H1 (cell line): ENCODE measurements around the gene DENND6B. TPM values are rescaled to one million over a fixed set of nuclear protein-coding genes. Genes with fewer than 3 reads are reported as not detected.

Experiments
- HDAC2 ChIP-seq, 2 experiments: fragments of 300-600 bp in 1 of 2; sonication (generic) in 1 of 2; IDR thresholded peaks; 2 replicates each; pipeline ENCODE4 v1.6.1; 2011 to 2012; ENCODE audit warnings: low read depth in 2 of 2, low read length in 2 of 2, mild to moderate bottlenecking in 2 of 2, moderate library complexity in 2 of 2, borderline replicate concordance in 1 of 2, inconsistent platforms in 1 of 2
- SIX5 ChIP-seq: IDR thresholded peaks from 2 replicates; pipeline ENCODE4 v1.6.1; 2011; ENCODE audit warnings: mild to moderate bottlenecking, low read depth, low read length
- polyA plus RNA-seq, 7 experiments: library from polyadenylated mRNA; depleted of rRNA in 3 of 7; stranded (reverse) in 5 of 7; unstranded in 2 of 7; fragments of >200 nt in 5 of 7; fragments of 200-250 nt in 2 of 7; gene quantifications; 1 replicate in 5 of 7; 2 replicates in 1 of 7; 4 replicates in 1 of 7; pipeline versions ENCODE4 v1.2.1 to v1.2.3, GENCODE V29; 2011 to 2013; ENCODE audit warnings: missing spikeins in 2 of 7, mixed read lengths in 2 of 7
- total RNA-seq: library from RNA; stranded (reverse); fragmentation: NEBNext Ultra II Directional; extraction: Animal tissue kit (Norgen Biotek cat#: 25700); gene quantifications from 2 replicates; pipeline ENCODE4 v1.2.1, GENCODE V29; 2021

Gene DENND6B
- total and polyA plus RNA-seq, 2 of the 8 experiments (the other 6 are each of a cell fraction or from before 2014, with no cell fraction given), result 1.1 to 1.9 TPM

GRCh38 chr22:50310031-50310722 lies 16.6 kb downstream of the DENND6B start (continued):
- TF ChIP-seq HDAC2 (IDR thresholded peaks at IDR 0.05; ENCODE audit: borderline replicate concordance in 1 of 2, low read depth in 2 of 2, low read length in 2 of 2) (no peak), SIX5 (no peak)
